Liver (tissue), 3 donors: ENCODE measurements around the gene APOB.

ENCODE experiments used
- FOXA1 ChIP-seq: IDR thresholded peaks from 2 replicates; pipeline ENCODE4 v1.6.1; 2016; ENCODE audit warnings: antibody characterized with exemption
- FOXA2 ChIP-seq: IDR thresholded peaks from 2 replicates; pipeline ENCODE4 v1.6.1; 2016; ENCODE audit warnings: antibody characterized with exemption
- HNF4A ChIP-seq, 2 donors: conservative IDR thresholded peaks; 2 replicates each; pipeline ENCODE4 v1.6.1; 2016; ENCODE audit warnings: antibody characterized with exemption in 2 of 2, mild to moderate bottlenecking in 2 of 2
- JUND ChIP-seq, 2 donors: IDR thresholded peaks; 2 replicates each; pipeline ENCODE4 v1.6.1; 2016; ENCODE audit warnings: antibody characterized with exemption in 2 of 2
- RAD21 ChIP-seq, 2 donors: IDR thresholded peaks; 2 replicates each; pipeline ENCODE4 v1.6.1; 2016; ENCODE audit warnings: antibody characterized with exemption in 2 of 2, mild to moderate bottlenecking in 2 of 2
- SP1 ChIP-seq: IDR thresholded peaks from 2 replicates; pipeline ENCODE4 v1.6.1; 2018; ENCODE audit warnings: antibody characterized with exemption, mild to moderate bottlenecking
- TAF1 ChIP-seq: conservative IDR thresholded peaks from 2 replicates; pipeline ENCODE4 v1.6.1; 2016; ENCODE audit warnings: antibody characterized with exemption, mild to moderate bottlenecking
- YY1 ChIP-seq: IDR thresholded peaks from 2 replicates; pipeline ENCODE4 v1.6.1; 2016; ENCODE audit warnings: antibody characterized with exemption, mild to moderate bottlenecking
- ZBTB33 ChIP-seq: IDR thresholded peaks from 2 replicates; pipeline ENCODE4 v1.6.1; 2016; ENCODE audit warnings: antibody characterized with exemption
- TF ChIP-seq, protein P1 (sequence below): fragments of 150-350 bp; IDR thresholded peaks from 2 replicates; pipeline ENCODE4 v1.5.1; 2017; ENCODE audit warnings: improper control_type of control experiment, low read depth, low read length; ENCODE audit not compliant: missing input control
- donor health status: healthy.
- donor health status: healthy.

GRCh38 chr2:21023419-21024181, 20.3 kb downstream of the APOB start:
- TF ChIP-seq, protein P1, sequence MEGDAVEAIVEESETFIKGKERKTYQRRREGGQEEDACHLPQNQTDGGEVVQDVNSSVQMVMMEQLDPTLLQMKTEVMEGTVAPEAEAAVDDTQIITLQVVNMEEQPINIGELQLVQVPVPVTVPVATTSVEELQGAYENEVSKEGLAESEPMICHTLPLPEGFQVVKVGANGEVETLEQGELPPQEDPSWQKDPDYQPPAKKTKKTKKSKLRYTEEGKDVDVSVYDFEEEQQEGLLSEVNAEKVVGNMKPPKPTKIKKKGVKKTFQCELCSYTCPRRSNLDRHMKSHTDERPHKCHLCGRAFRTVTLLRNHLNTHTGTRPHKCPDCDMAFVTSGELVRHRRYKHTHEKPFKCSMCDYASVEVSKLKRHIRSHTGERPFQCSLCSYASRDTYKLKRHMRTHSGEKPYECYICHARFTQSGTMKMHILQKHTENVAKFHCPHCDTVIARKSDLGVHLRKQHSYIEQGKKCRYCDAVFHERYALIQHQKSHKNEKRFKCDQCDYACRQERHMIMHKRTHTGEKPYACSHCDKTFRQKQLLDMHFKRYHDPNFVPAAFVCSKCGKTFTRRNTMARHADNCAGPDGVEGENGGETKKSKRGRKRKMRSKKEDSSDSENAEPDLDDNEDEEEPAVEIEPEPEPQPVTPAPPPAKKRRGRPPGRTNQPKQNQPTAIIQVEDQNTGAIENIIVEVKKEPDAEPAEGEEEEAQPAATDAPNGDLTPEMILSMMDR, result no peak
- TF ChIP-seq ZBTB33 (no peak), RAD21 (IDR thresholded peaks at IDR 0.05) (no peak), SP1 (no peak), YY1 (no peak), HNF4A (conservative IDR thresholded peaks at IDR 0.05) (no peak), FOXA1 (no peak), TAF1 (no peak), FOXA2 (no peak), JUND (IDR thresholded peaks at IDR 0.05) (no peak)
